ENCODE measurements around the gene ASIP. TPM values are rescaled to one million over a fixed set of nuclear protein-coding genes. Genes with fewer than 3 reads are reported as not detected.

Gene ASIP
- total and polyA plus RNA-seq, 4 donors = 0.39 to 0.62 TPM; not detected in 2

- Histone ChIP-seq H3K4me3 (ENCODE audit: low read depth in 1 of 3, low read length in 3 of 3) (peak overlapping the region in 2 of 3 donors; percentile 41 to 58), H3K27ac (ENCODE audit: low read depth in 1 of 2, low read length in 2 of 2) (peak overlapping the region; percentile 6 to 40), H3K27me3 (ENCODE audit: control insufficient read depth in 4 of 4, insufficient read depth in 4 of 4, low read length in 3 of 4) (no peaks in the 10 kb centered on the region), H3K9me3 (ENCODE audit: control insufficient read depth in 4 of 4, low read length in 3 of 4) (no peaks in the 10 kb centered on the region), H3K9ac (ENCODE audit: low read depth in 1 of 2, low read length in 2 of 2) (no peak overlapping the region), H3K4me1 (ENCODE audit: control insufficient read depth in 4 of 4, insufficient read depth in 4 of 4, low read length in 3 of 4) (peaks cover 0 to 31% (median 24%) of the 10 kb centered on the region in 4 donors), H3K36me3 (ENCODE audit: control insufficient read depth in 4 of 4, insufficient read depth in 3 of 4, low read depth in 1 of 4, low read length in 3 of 4) (no peaks in the 10 kb centered on the region)
- TF ChIP-seq HNF4G (IDR thresholded peaks at IDR 0.05) (no peak), MAX (IDR thresholded peaks at IDR 0.05) (no peak), HNF4A (conservative IDR thresholded peaks at IDR 0.05) (no peak), FOXA2 (IDR thresholded peaks at IDR 0.05) (no peak), TAF1 (conservative IDR thresholded peaks at IDR 0.05) (no peak), YY1 (IDR thresholded peaks at IDR 0.05) (peak; percentile 4), SP1 (IDR thresholded peaks at IDR 0.05) (no peak)
- DNase-seq (ENCODE audit: low spot score) = no peak
- WGBS = 7% methylated on average over 11 of the region's 11 CpGs
Observed at GRCh38 chr20:34312024-34312460, 70.8 kb downstream of the ASIP start.

GRCh38 chr20:34312544-34313217 lies 71.5 kb downstream of the ASIP start:
- H3K36me3 ChIP-seq (ENCODE audit: control insufficient read depth in 4 of 4, insufficient read depth in 3 of 4, low read depth in 1 of 4, low read length in 3 of 4) = no peaks in the 10 kb centered on the region
- WGBS = 9% methylated on average over 14 of the region's 14 CpGs
- peak; percentile 87 for DNase-seq (ENCODE audit: low spot score)
- no peaks in the 10 kb centered on the region for H3K27me3 ChIP-seq (ENCODE audit: control insufficient read depth in 4 of 4, insufficient read depth in 4 of 4, low read length in 3 of 4)
- no peaks in the 10 kb centered on the region for H3K9me3 ChIP-seq (ENCODE audit: control insufficient read depth in 4 of 4, low read length in 3 of 4)
- TF ChIP-seq YY1 (IDR thresholded peaks at IDR 0.05) (peak; percentile 28), NR2F2 (IDR thresholded peaks at IDR 0.05) (peak; percentile 77), GABPA (IDR thresholded peaks at IDR 0.05 in 1 of 2, conservative IDR thresholded peaks at IDR 0.05 in 1 of 2) (no peak), FOXA2 (IDR thresholded peaks at IDR 0.05) (no peak), MAX (IDR thresholded peaks at IDR 0.05) (no peak), TAF1 (conservative IDR thresholded peaks at IDR 0.05) (no peak), RAD21 (IDR thresholded peaks at IDR 0.05) (peak; percentile 100), JUND (IDR thresholded peaks at IDR 0.05) (no peak), REST (IDR thresholded peaks at IDR 0.05) (no peak), ATF3 (IDR thresholded peaks at IDR 0.05) (no peak), EGR1 (IDR thresholded peaks at IDR 0.05; ENCODE audit: low read depth in 2 of 2) (no peak), SP1 (IDR thresholded peaks at IDR 0.05) (peak; percentile 31), CTCF (IDR thresholded peaks at IDR 0.05; ENCODE audit: low read depth, low read length, missing input control) (peak; percentile 100), FOXA1 (IDR thresholded peaks at IDR 0.05) (peak; percentile 15), HNF4G (IDR thresholded peaks at IDR 0.05) (peak; percentile 51), RXRA (IDR thresholded peaks at IDR 0.05) (peak; percentile 52 to 74), HNF4A (conservative IDR thresholded peaks at IDR 0.05) (peak; percentile 63 to 70)
- TF ChIP-seq, protein P1, sequence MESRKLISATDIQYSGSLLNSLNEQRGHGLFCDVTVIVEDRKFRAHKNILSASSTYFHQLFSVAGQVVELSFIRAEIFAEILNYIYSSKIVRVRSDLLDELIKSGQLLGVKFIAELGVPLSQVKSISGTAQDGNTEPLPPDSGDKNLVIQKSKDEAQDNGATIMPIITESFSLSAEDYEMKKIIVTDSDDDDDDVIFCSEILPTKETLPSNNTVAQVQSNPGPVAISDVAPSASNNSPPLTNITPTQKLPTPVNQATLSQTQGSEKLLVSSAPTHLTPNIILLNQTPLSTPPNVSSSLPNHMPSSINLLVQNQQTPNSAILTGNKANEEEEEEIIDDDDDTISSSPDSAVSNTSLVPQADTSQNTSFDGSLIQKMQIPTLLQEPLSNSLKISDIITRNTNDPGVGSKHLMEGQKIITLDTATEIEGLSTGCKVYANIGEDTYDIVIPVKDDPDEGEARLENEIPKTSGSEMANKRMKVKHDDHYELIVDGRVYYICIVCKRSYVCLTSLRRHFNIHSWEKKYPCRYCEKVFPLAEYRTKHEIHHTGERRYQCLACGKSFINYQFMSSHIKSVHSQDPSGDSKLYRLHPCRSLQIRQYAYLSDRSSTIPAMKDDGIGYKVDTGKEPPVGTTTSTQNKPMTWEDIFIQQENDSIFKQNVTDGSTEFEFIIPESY (IDR thresholded peaks at IDR 0.05) = no peak
- H3K4me1 ChIP-seq (ENCODE audit: control insufficient read depth in 4 of 4, insufficient read depth in 4 of 4, low read length in 3 of 4) = peaks cover 0 to 31% (median 24%) of the 10 kb centered on the region in 4 donors
- no peak overlapping the region for H3K27ac ChIP-seq (ENCODE audit: low read depth in 1 of 2, low read length in 2 of 2)
- no peak overlapping the region for H3K9ac ChIP-seq (ENCODE audit: low read depth in 1 of 2, low read length in 2 of 2)
- peak overlapping the region in 2 of 3 donors; percentile 41 to 58 for H3K4me3 ChIP-seq (ENCODE audit: low read depth in 1 of 3, low read length in 3 of 3)
